ENCODE results near the gene BTK. TPM values are rescaled to one million over a fixed set of nuclear protein-coding genes. Genes with fewer than 3 reads are reported as not detected.

The BTK gene
- total RNA-seq, 2 donors from 2014 or later: 1.3 to 2.4 TPM

DNA sequence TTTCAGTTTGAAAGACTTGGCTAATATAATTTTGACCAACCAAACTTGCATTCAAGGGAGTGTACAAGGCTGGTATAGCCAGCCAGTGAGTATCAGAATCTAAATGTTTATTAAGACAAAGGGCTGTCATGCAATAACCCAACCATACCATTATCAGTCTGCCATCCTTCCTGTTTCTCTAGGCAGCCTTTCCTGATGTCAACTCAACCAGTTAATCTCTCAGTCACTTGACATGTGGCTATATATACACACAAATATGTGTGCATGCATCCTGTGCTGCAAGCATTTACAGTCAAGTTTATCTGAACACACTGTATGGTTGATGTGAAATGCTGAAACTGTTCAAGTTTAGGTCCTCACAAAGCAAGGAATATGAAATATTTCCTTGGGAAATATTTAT is 17.2 kb downstream of the BTK start:
- H3K9me3 ChIP-seq: no peaks in the 10 kb centered on the region
- no peaks in the 10 kb centered on the region for H3K27me3 ChIP-seq (replicated peaks; ENCODE audit: insufficient read depth)
- no peaks in the 10 kb centered on the region for H3K36me3 ChIP-seq
- DNase-seq (ENCODE audit: low spot score): no peak
- no peak overlapping the region for H3K4me3 ChIP-seq
- H3K27ac ChIP-seq: no peak overlapping the region
- TF ChIP-seq POLR2AphosphoS5 (IDR thresholded peaks at IDR 0.05) (no peak), POLR2A (IDR thresholded peaks at IDR 0.05) (no peak)
- TF ChIP-seq, protein P1, sequence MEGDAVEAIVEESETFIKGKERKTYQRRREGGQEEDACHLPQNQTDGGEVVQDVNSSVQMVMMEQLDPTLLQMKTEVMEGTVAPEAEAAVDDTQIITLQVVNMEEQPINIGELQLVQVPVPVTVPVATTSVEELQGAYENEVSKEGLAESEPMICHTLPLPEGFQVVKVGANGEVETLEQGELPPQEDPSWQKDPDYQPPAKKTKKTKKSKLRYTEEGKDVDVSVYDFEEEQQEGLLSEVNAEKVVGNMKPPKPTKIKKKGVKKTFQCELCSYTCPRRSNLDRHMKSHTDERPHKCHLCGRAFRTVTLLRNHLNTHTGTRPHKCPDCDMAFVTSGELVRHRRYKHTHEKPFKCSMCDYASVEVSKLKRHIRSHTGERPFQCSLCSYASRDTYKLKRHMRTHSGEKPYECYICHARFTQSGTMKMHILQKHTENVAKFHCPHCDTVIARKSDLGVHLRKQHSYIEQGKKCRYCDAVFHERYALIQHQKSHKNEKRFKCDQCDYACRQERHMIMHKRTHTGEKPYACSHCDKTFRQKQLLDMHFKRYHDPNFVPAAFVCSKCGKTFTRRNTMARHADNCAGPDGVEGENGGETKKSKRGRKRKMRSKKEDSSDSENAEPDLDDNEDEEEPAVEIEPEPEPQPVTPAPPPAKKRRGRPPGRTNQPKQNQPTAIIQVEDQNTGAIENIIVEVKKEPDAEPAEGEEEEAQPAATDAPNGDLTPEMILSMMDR (IDR thresholded peaks at IDR 0.05): no peak
- intact Hi-C loops (cut with DNase I): no loop called here
- H3K4me1 ChIP-seq (replicated peaks): no peaks in the 10 kb centered on the region

DNA sequence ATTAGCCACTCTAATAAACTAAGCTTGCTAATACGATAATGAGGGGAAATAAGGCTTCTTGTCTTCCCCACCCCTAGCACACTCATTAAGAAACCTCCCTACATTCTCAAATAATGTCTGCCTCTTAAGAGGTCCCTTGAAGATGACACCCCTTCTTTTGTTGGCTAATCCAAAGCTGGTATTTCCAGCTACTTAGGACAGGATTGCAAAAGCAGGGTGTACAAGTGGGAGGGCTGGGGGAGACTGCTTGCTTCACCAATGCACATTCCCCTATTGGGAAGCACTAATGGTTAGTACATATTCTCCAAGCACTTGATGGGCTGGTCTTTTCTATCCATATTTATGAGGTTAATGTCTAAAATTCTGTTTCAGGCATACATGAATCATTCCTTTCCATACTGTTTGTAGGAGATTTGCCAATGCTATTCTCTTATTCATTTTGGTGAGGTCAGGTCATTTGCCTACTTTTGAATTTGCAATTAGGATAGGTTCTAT is 20.6 kb downstream of the BTK start:
- Histone ChIP-seq H3K4me3 (no peak overlapping the region), H3K4me1 (replicated peaks) (no peaks in the 10 kb centered on the region), H3K27ac (no peak overlapping the region), H3K27me3 (replicated peaks; ENCODE audit: insufficient read depth) (no peaks in the 10 kb centered on the region), H3K36me3 (no peaks in the 10 kb centered on the region), H3K9me3 (no peaks in the 10 kb centered on the region)
- TF ChIP-seq, protein P1 (IDR thresholded peaks at IDR 0.05): no peak
- TF ChIP-seq POLR2A (IDR thresholded peaks at IDR 0.05): no peak
- no peak for TF ChIP-seq POLR2AphosphoS5 (IDR thresholded peaks at IDR 0.05)
- no peak for DNase-seq (ENCODE audit: low spot score)
- WGBS: 90% methylated on average over 1 of the region's 1 CpG
- intact Hi-C loops (cut with DNase I): no loop called here

DNA sequence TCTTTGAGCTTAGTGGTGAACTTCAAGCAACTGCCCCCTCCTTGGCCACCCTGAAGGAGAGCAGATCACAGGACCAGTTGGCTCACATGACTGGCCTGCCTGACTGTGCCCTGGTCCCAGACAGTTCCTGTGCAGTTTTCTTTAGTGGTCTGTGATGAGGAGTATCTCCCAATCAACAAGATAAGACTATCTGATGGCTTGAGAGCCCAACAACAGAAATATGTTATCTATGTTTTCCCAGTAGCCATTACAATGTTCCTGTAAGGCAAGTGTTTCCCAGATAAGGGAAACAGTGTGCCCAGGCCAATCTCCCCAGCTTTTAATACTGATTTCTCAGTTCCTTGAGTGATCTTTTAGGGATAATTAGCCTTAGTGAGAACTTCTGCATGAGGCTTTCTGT is 23.2 kb downstream of the BTK start:
- intact Hi-C loops (cut with DNase I): no loop called here
- Histone ChIP-seq H3K36me3 (no peaks in the 10 kb centered on the region), H3K27ac (no peak overlapping the region), H3K9me3 (no peaks in the 10 kb centered on the region), H3K4me3 (no peak overlapping the region), H3K27me3 (replicated peaks; ENCODE audit: insufficient read depth) (no peaks in the 10 kb centered on the region), H3K4me1 (replicated peaks) (no peaks in the 10 kb centered on the region)
- TF ChIP-seq POLR2A (IDR thresholded peaks at IDR 0.05) (no peak), POLR2AphosphoS5 (IDR thresholded peaks at IDR 0.05) (no peak)
- TF ChIP-seq, protein P1 (IDR thresholded peaks at IDR 0.05): no peak
- no peak for DNase-seq (ENCODE audit: low spot score)

DNA sequence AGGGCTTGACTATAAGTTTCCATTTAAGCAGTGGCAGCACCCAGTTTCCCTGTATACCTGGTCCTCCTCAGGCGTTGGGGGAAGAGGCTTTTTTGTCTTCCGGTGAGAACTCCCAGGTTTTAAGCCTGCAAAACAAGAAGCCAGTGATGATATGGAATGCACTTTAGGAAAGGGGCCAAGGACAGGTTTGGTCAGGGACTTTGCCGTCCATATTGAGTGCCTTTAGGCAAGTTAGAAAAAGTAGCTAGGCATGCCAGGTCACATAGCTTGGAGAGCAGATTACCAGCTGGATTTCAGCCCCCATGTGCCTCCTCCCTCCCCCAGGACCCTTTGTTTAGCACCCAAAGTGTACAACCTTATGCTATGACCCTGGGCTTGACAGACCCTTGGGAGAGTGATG is 23.9 kb downstream of the BTK start:
- H3K27ac ChIP-seq: no peak overlapping the region
- H3K4me1 ChIP-seq (replicated peaks): no peaks in the 10 kb centered on the region
- H3K4me3 ChIP-seq: no peak overlapping the region
- WGBS: 22% methylated on average over 3 of the region's 3 CpGs
- no peaks in the 10 kb centered on the region for H3K36me3 ChIP-seq
- DNase-seq (ENCODE audit: low spot score): no peak
- no peak for TF ChIP-seq POLR2AphosphoS5 (IDR thresholded peaks at IDR 0.05)
- TF ChIP-seq, protein P1 (IDR thresholded peaks at IDR 0.05): no peak
- TF ChIP-seq POLR2A (IDR thresholded peaks at IDR 0.05): no peak
- intact Hi-C loops (cut with DNase I): no loop called here
- H3K9me3 ChIP-seq: no peaks in the 10 kb centered on the region
- no peaks in the 10 kb centered on the region for H3K27me3 ChIP-seq (replicated peaks; ENCODE audit: insufficient read depth)

DNA sequence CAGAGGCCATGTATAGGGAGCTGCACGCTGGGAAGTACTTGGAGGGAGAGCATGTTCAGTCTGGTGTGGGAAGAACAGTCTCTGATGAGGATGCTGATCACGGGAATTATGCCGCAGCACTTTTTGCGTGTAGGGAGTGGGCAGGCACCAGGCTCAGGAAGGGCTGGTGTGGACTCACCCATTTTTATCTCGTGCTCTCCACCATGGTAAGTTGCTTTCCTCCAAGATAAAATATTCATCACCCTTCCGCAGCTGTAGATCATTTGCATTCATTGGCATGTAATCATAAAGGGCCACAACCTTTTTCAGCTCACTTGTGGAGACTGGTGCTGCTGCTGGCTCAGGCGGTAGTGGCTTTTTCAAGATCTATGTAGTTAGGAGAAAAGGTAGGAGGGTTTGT is 25.6 kb downstream of the BTK start:
- H3K27me3 ChIP-seq (replicated peaks; ENCODE audit: insufficient read depth): no peaks in the 10 kb centered on the region
- no peak for DNase-seq (ENCODE audit: low spot score)
- H3K9me3 ChIP-seq: no peaks in the 10 kb centered on the region
- no peak for TF ChIP-seq POLR2AphosphoS5 (IDR thresholded peaks at IDR 0.05)
- TF ChIP-seq, protein P1 (IDR thresholded peaks at IDR 0.05): no peak
- no peak for TF ChIP-seq POLR2A (IDR thresholded peaks at IDR 0.05)
- 90% methylated on average over 6 of the region's 7 CpGs for WGBS
- H3K27ac ChIP-seq: no peak overlapping the region
- H3K36me3 ChIP-seq: no peaks in the 10 kb centered on the region
- intact Hi-C loops (cut with DNase I): no loop called here
- no peaks in the 10 kb centered on the region for H3K4me1 ChIP-seq (replicated peaks)
- H3K4me3 ChIP-seq: no peak overlapping the region

Measured in prostate gland (tissue), 2 donors.